ENCODE measurements around the gene CD1E. TPM values are rescaled to one million over a fixed set of nuclear protein-coding genes. Genes with fewer than 3 reads are reported as not detected.

CD1E gene
- total and polyA plus RNA-seq, 2 of the 4 experiments (the other 2 are of a cell fraction), result not detected

DNA sequence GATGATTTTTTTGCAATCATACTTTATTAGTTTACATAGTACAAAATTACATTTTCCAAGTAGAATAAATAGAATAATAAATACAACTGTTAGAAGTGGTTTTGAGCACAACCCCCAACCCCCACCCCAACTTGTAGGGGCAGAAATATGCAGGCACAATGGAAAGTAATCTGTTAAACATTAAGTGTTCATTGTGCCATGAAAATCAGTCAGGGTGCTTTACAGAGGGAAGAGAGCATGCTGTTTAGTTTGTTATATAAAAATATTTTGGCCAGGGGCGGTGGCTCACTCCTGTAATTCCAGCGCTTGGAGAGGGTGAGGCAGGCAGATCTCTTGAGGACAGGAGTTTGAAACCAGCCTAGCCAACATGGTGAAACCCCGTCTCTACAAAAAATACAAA is 43.0 kb downstream of the CD1E start:
- dilution Hi-C loops (cut with HindIII; ENCODE audit: low sequenced_read_pairs, unreplicated experiment), result no loop called here
- Histone ChIP-seq H3K4ac (ENCODE audit: low read depth, low read length) (no peak overlapping the region), H3K9ac (ENCODE audit: low read depth, low read length) (no peak overlapping the region), H3K79me1 (ENCODE audit: low read depth in 1 of 2, low read length in 2 of 2) (no peaks in the 10 kb centered on the region), H2AFZ (replicated peaks; ENCODE audit: low read length, poor library complexity) (no peak overlapping the region), H2BK20ac (ENCODE audit: low read depth, low read length) (no peak overlapping the region), H4K91ac (ENCODE audit: insufficient read depth, low read depth, low read length) (no peak overlapping the region), H3K4me2 (ENCODE audit: low read depth, low read length) (no peak overlapping the region), H3K56ac (ENCODE audit: extremely low read depth, insufficient read depth, low read length) (no peak overlapping the region), H3K36me3 (ENCODE audit: control insufficient read depth, insufficient read depth, low read length) (no peaks in the 10 kb centered on the region), H2AK9ac (replicated peaks; ENCODE audit: low read depth, low read length, poor library complexity) (no peak overlapping the region), H3K9me1 (ENCODE audit: insufficient read depth, low read length) (no peaks in the 10 kb centered on the region), H3K18ac (ENCODE audit: low read depth, low read length) (no peak overlapping the region), H3K14ac (replicated peaks; ENCODE audit: low read depth, low read length) (no peak overlapping the region), H2BK5ac (ENCODE audit: low read depth, low read length, poor library complexity, severe bottlenecking) (no peak overlapping the region), H3K27ac (ENCODE audit: insufficient read depth, low read length) (no peak overlapping the region), H3K9me3 (ENCODE audit: control insufficient read depth, insufficient read depth, low read length) (no peaks in the 10 kb centered on the region), H3K23ac (ENCODE audit: low read depth, low read length) (no peak overlapping the region), H2AK5ac (ENCODE audit: low read depth, low read length) (no peak overlapping the region), H3K27me3 (ENCODE audit: control insufficient read depth, insufficient read depth, low read length) (no peaks in the 10 kb centered on the region), H2BK120ac (ENCODE audit: low read depth, low read length) (no peak overlapping the region), H3K4me1 (ENCODE audit: control insufficient read depth, insufficient read depth, low read length) (no peaks in the 10 kb centered on the region), H4K5ac (ENCODE audit: low read depth, low read length) (no peak overlapping the region), H3K4me3 (ENCODE audit: insufficient read depth, low read depth, low read length) (no peak overlapping the region), H2BK15ac (ENCODE audit: low read depth, low read length) (no peak overlapping the region), H4K20me1 (ENCODE audit: insufficient read depth, low read length) (no peaks in the 10 kb centered on the region), H4K8ac (ENCODE audit: low read depth in 2 of 2, low read length in 2 of 2) (no peak overlapping the region)
- ATAC-seq (ENCODE audit: low read depth) (no peak), DNase-seq (no peak)
- BruUV-seq (replicated peaks), result no TSS peak
- in situ Hi-C loops (cut with MboI; ENCODE audit: low sequenced_read_pairs), result no loop called here
- ChIA-PET POLR2A (ENCODE audit: unreplicated experiment) (no interaction called here), CTCF (no interaction called here)
- TF ChIP-seq, protein P1, sequence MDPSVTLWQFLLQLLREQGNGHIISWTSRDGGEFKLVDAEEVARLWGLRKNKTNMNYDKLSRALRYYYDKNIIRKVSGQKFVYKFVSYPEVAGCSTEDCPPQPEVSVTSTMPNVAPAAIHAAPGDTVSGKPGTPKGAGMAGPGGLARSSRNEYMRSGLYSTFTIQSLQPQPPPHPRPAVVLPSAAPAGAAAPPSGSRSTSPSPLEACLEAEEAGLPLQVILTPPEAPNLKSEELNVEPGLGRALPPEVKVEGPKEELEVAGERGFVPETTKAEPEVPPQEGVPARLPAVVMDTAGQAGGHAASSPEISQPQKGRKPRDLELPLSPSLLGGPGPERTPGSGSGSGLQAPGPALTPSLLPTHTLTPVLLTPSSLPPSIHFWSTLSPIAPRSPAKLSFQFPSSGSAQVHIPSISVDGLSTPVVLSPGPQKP (IDR thresholded peaks at IDR 0.05; ENCODE audit: borderline replicate concordance, low read depth, low read length), result no peak
- TF ChIP-seq SMC3 (IDR thresholded peaks at IDR 0.05; ENCODE audit: low read depth, low read length), result no peak
- no peak for TF ChIP-seq CEBPB (IDR thresholded peaks at IDR 0.05; ENCODE audit: low read depth, low read length)
- TF ChIP-seq, protein P2, sequence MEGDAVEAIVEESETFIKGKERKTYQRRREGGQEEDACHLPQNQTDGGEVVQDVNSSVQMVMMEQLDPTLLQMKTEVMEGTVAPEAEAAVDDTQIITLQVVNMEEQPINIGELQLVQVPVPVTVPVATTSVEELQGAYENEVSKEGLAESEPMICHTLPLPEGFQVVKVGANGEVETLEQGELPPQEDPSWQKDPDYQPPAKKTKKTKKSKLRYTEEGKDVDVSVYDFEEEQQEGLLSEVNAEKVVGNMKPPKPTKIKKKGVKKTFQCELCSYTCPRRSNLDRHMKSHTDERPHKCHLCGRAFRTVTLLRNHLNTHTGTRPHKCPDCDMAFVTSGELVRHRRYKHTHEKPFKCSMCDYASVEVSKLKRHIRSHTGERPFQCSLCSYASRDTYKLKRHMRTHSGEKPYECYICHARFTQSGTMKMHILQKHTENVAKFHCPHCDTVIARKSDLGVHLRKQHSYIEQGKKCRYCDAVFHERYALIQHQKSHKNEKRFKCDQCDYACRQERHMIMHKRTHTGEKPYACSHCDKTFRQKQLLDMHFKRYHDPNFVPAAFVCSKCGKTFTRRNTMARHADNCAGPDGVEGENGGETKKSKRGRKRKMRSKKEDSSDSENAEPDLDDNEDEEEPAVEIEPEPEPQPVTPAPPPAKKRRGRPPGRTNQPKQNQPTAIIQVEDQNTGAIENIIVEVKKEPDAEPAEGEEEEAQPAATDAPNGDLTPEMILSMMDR (conservative IDR thresholded peaks at IDR 0.05; ENCODE audit: low read depth, low read length), result no peak
- no peak for TF ChIP-seq RAD21 (IDR thresholded peaks at IDR 0.05; ENCODE audit: low read length)
- TF ChIP-seq BHLHE40 (IDR thresholded peaks at IDR 0.05; ENCODE audit: low read depth, low read length), result no peak
- TF ChIP-seq RCOR1 (IDR thresholded peaks at IDR 0.05; ENCODE audit: insufficient replicate concordance, low read length), result no peak
- TF ChIP-seq MXI1 (IDR thresholded peaks at IDR 0.05; ENCODE audit: borderline replicate concordance, low read depth, low read length), result no peak
- no peak for TF ChIP-seq MAZ (IDR thresholded peaks at IDR 0.05; ENCODE audit: borderline replicate concordance, low read depth, low read length)
- TF ChIP-seq CHD1 (IDR thresholded peaks at IDR 0.05; ENCODE audit: low read depth, low read length), result no peak
- TF ChIP-seq MAFK (IDR thresholded peaks at IDR 0.05; ENCODE audit: low read depth, low read length), result no peak
- TF ChIP-seq NFE2L2 (IDR thresholded peaks at IDR 0.05; ENCODE audit: low read depth, low read length), result no peak
- intact Hi-C loops (cut with micrococcal nuclease), result no loop called here
- no CpG with 5 or more reads among the region's 3 CpGs for WGBS, 2 experiments (ENCODE audit: extremely low coverage in 2 of 2, insufficient read length in 1 of 2)

Data from IMR-90 (cell line).